ENCODE results near the gene PKDCC. TPM values are rescaled to one million over a fixed set of nuclear protein-coding genes. Genes with fewer than 3 reads are reported as not detected.

Gene PKDCC
- total RNA-seq, 1 experiment from 2014 or later = 3.9 TPM

- no TSS peak for BruUV-seq (replicated peaks)
- H3K79me2 ChIP-seq (ENCODE audit: low read depth) = no peaks in the 10 kb centered on the region
- POLR2A ChIA-PET (ENCODE audit: unreplicated experiment) = interaction anchor here (0.7 kb wide), 1 partner anchor 497 kb away, joined by 4 read pairs; no protein-coding TSS in a partner anchor
- no peaks in the 10 kb centered on the region for H3K9me2 ChIP-seq (ENCODE audit: insufficient read depth)
- H3K27ac ChIP-seq = no peak overlapping the region
- H4K20me1 ChIP-seq (ENCODE audit: insufficient read depth) = no peaks in the 10 kb centered on the region
- peaks cover 16% of the 10 kb centered on the region; the same call in 1 of the 2 replicates for H3K27me3 ChIP-seq (ENCODE audit: insufficient read depth, low read depth)
- no peak overlapping the region for H2AFZ ChIP-seq
- intact Hi-C loops (cut with micrococcal nuclease; ENCODE audit: unreplicated experiment) = no loop called here
- CTCF ChIA-PET = no interaction called here
- H3K4me2 ChIP-seq = no peak overlapping the region
- H3K36me3 ChIP-seq (ENCODE audit: low read depth) = no peaks in the 10 kb centered on the region
- peaks cover 4% of the 10 kb centered on the region; the same call in 1 of the 2 replicates for H3K4me1 ChIP-seq (replicated peaks; ENCODE audit: insufficient read depth)
- no peaks in the 10 kb centered on the region for H3K9me3 ChIP-seq (ENCODE audit: insufficient read depth, low read depth)
- TF ChIP-seq EZH2 (IDR thresholded peaks at IDR 0.05; ENCODE audit: low read depth) (no peak), CTCF (conservative IDR thresholded peaks at IDR 0.05) (no peak)
- no peak for DNase-seq
- H3K4me3 ChIP-seq = no peak overlapping the region
- H3F3A ChIP-seq (ENCODE audit: insufficient read depth, low read depth) = no peaks in the 10 kb centered on the region
Observed at GRCh38 chr2:42043789-42044394, 3.9 kb upstream of the PKDCC start.

GRCh38 chr2:42044939-42045338, 2.9 kb upstream of the PKDCC start:
- H4K20me1 ChIP-seq (ENCODE audit: insufficient read depth) = no peaks in the 10 kb centered on the region
- H2AFZ ChIP-seq = no peak overlapping the region
- H3K9me2 ChIP-seq (ENCODE audit: insufficient read depth) = no peaks in the 10 kb centered on the region
- ChIA-PET POLR2A (ENCODE audit: unreplicated experiment) (no interaction called here), CTCF (no interaction called here)
- peaks cover 9% of the 10 kb centered on the region; the same call in 1 of the 2 replicates for H3K4me1 ChIP-seq (replicated peaks; ENCODE audit: insufficient read depth)
- TF ChIP-seq EZH2 (IDR thresholded peaks at IDR 0.05; ENCODE audit: low read depth) (no peak), CTCF (conservative IDR thresholded peaks at IDR 0.05) (no peak)
- H3K27ac ChIP-seq = no peak overlapping the region
- H3K4me2 ChIP-seq = no peak overlapping the region
- no peaks in the 10 kb centered on the region for H3K36me3 ChIP-seq (ENCODE audit: low read depth)
- peaks cover 16% of the 10 kb centered on the region; the same call in 1 of the 2 replicates for H3K27me3 ChIP-seq (ENCODE audit: insufficient read depth, low read depth)
- BruUV-seq (replicated peaks) = no TSS peak
- no peaks in the 10 kb centered on the region for H3F3A ChIP-seq (ENCODE audit: insufficient read depth, low read depth)
- H3K4me3 ChIP-seq = no peak overlapping the region
- no peak for DNase-seq
- intact Hi-C loops (cut with micrococcal nuclease; ENCODE audit: unreplicated experiment) = loop anchor here (5.0 kb wide), 1 partner anchor 123 kb away; no protein-coding TSS in a partner anchor
- H3K79me2 ChIP-seq (ENCODE audit: low read depth) = no peaks in the 10 kb centered on the region
- no peaks in the 10 kb centered on the region for H3K9me3 ChIP-seq (ENCODE audit: insufficient read depth, low read depth)

GRCh38 chr2:42045352-42045751, 2.5 kb upstream of the PKDCC start:
- Histone ChIP-seq H3F3A (ENCODE audit: insufficient read depth, low read depth) (no peaks in the 10 kb centered on the region), H3K27ac (no peak overlapping the region), H3K27me3 (ENCODE audit: insufficient read depth, low read depth) (peaks cover 16% of the 10 kb centered on the region; the same call in 1 of the 2 replicates), H3K4me1 (replicated peaks; ENCODE audit: insufficient read depth) (peaks cover 9% of the 10 kb centered on the region; the same call in 1 of the 2 replicates), H3K36me3 (ENCODE audit: low read depth) (no peaks in the 10 kb centered on the region), H3K79me2 (ENCODE audit: low read depth) (0 out of 2 replicates have a peak, but pooled peaks cover 2% of the 10 kb centered on the region), H3K9me3 (ENCODE audit: insufficient read depth, low read depth) (no peaks in the 10 kb centered on the region), H4K20me1 (ENCODE audit: insufficient read depth) (no peaks in the 10 kb centered on the region), H3K4me2 (no peak overlapping the region), H2AFZ (no peak overlapping the region), H3K9me2 (ENCODE audit: insufficient read depth) (no peaks in the 10 kb centered on the region), H3K4me3 (no peak overlapping the region)
- CTCF ChIA-PET = no interaction called here
- intact Hi-C loops (cut with micrococcal nuclease; ENCODE audit: unreplicated experiment) = loop anchor here (5.0 kb wide), 1 partner anchor 123 kb away; no protein-coding TSS in a partner anchor
- no TSS peak for BruUV-seq (replicated peaks)
- POLR2A ChIA-PET (ENCODE audit: unreplicated experiment) = no interaction called here
- TF ChIP-seq EZH2 (IDR thresholded peaks at IDR 0.05; ENCODE audit: low read depth) = no peak
- TF ChIP-seq CTCF (conservative IDR thresholded peaks at IDR 0.05) = no peak
- DNase-seq = no peak
